SK-N-SH treated with all-trans-retinoic acid at 6 μM for 48 hours (cell line): ENCODE results near the gene TRIM66.
"Not testable (repeated sequence)": the region's sequence is repeated elsewhere in the genome, so short reads cannot be mapped to it uniquely, and the experiment has no call there.

Experiments
- ARNTL ChIP-seq: fragments of 450-650 bp; formaldehyde crosslinking; IDR thresholded peaks from 2 replicates; pipeline ENCODE4 v1.5.0; 2020; ENCODE audit warnings: low read depth, mild to moderate bottlenecking, moderate library complexity, borderline replicate concordance
- CREB5 ChIP-seq: fragments of 250-450 bp; sonication (Bioruptor Pico); IDR thresholded peaks from 2 replicates; pipeline ENCODE4 v1.5.1; 2020; ENCODE audit warnings: low read depth, mild to moderate bottlenecking, moderate library complexity
- OSR1 ChIP-seq: fragments of 250-450 bp; sonication (Bioruptor Pico); IDR thresholded peaks from 2 replicates; pipeline ENCODE4 v1.8.0; 2022; ENCODE audit warnings: moderate library complexity, mild to moderate bottlenecking, inconsistent platforms
- RARB ChIP-seq: fragments of 250-450 bp; sonication (Bioruptor Pico); IDR thresholded peaks from 2 replicates; pipeline ENCODE4 v1.8.0; 2021; ENCODE audit warnings: mild to moderate bottlenecking, moderate library complexity
- ZFP3 ChIP-seq: fragments of 250-450 bp; sonication (Bioruptor Pico); IDR thresholded peaks from 2 replicates; pipeline ENCODE4 v1.5.0; 2020; ENCODE audit warnings: mild to moderate bottlenecking, moderate library complexity
- ZFP30 ChIP-seq: fragments of 450-650 bp; formaldehyde crosslinking; IDR thresholded peaks from 2 replicates; pipeline ENCODE4 v1.5.0; 2022; ENCODE audit warnings: mild to moderate bottlenecking, moderate library complexity

GRCh38 chr11:8670081-8670480 is 12.4 kb downstream of the TRIM66 start:
- not testable (repeated sequence) for TF ChIP-seq ZFP30, OSR1, ARNTL, RARB, ZFP3, CREB5 (CRISPR knock-in tag)
